Endodermal cell (in vitro differentiated cells): Measurements from ENCODE around the gene ANKRD23. TPM values are rescaled to one million over a fixed set of nuclear protein-coding genes. Genes with fewer than 3 reads are reported as not detected.

ENCODE experiments used
- DNase-seq: peaks from one replicate; pipeline ENCODE4 v3.0.0-alpha.2; 2017
- H3K27ac ChIP-seq: 2 replicates; pipeline ENCODE4 v1.5.1; 2013; ENCODE audit warnings: mild to moderate bottlenecking, low read depth, low read length, moderate library complexity
- H3K27me3 ChIP-seq: 2 replicates; pipeline ENCODE4 v1.6.1; 2013; ENCODE audit warnings: mild to moderate bottlenecking, low read length, moderate library complexity; ENCODE audit not compliant: insufficient read depth, control insufficient read depth, poor library complexity, severe bottlenecking
- H3K36me3 ChIP-seq: 2 replicates; pipeline ENCODE4 v1.7.0; 2013; ENCODE audit warnings: mild to moderate bottlenecking, low read length, moderate library complexity; ENCODE audit not compliant: control insufficient read depth, insufficient read depth
- H3K4me1 ChIP-seq: one replicate; pipeline ENCODE4 v1.7.0; 2013; ENCODE audit warnings: low read length; ENCODE audit not compliant: control insufficient read depth, insufficient read depth
- H3K4me3 ChIP-seq: 2 replicates; pipeline ENCODE4 v1.5.1; 2013; ENCODE audit warnings: mild to moderate bottlenecking, low read length, moderate library complexity
- H3K9ac ChIP-seq: 2 replicates; pipeline ENCODE4 v1.6.1; 2013; ENCODE audit warnings: mild to moderate bottlenecking, low read length, moderate library complexity; ENCODE audit not compliant: poor library complexity, severe bottlenecking; ENCODE audit errors: extremely low read depth
- H3K9me3 ChIP-seq: 2 replicates; pipeline ENCODE4 v1.6.1; 2013; ENCODE audit warnings: mild to moderate bottlenecking, low read length, moderate library complexity; ENCODE audit not compliant: control insufficient read depth
- H3K27ac Mint-ChIP-seq: 2 replicates; pipeline ENCODE4 v1.8.0; 2020; ENCODE audit warnings: mixed read lengths
- H3K27me3 Mint-ChIP-seq: 2 replicates; pipeline ENCODE4 v1.8.0; 2021; ENCODE audit warnings: mild to moderate bottlenecking, mixed read lengths; ENCODE audit not compliant: insufficient read depth
- H3K36me3 Mint-ChIP-seq: 2 replicates; pipeline ENCODE4 v1.8.0; 2020; ENCODE audit warnings: low read depth, mixed read lengths
- H3K4me1 Mint-ChIP-seq: 2 replicates; pipeline ENCODE4 v1.8.0; 2020; ENCODE audit warnings: mixed read lengths
- H3K4me3 Mint-ChIP-seq: 2 replicates; pipeline ENCODE4 v1.8.0; 2020; ENCODE audit warnings: mild to moderate bottlenecking, moderate library complexity, mixed read lengths
- H3K9me3 Mint-ChIP-seq: 2 replicates; pipeline ENCODE4 v1.8.0; 2020; ENCODE audit warnings: mild to moderate bottlenecking, mixed read lengths
- CTCF ChIP-seq: fragments of 200-600 bp; sonication (generic); conservative IDR thresholded peaks from 2 replicates; pipeline ENCODE4 v1.5.0; 2021; ENCODE audit warnings: antibody characterized with exemption, mild to moderate bottlenecking
- WGBS, 2 experiments: methylation state at CpG; one replicate each; pipeline versions ENCODE4 v1.1.5 to v1.1.7; 2013; ENCODE audit warnings: missing lambda C conversion rate in 2 of 2, mixed read lengths in 1 of 2; ENCODE audit not compliant: insufficient coverage in 1 of 2, insufficient read length in 1 of 2; 5-methylcytosine and 5-hydroxymethylcytosine counted together
- total RNA-seq, 2 donors: library from RNA; stranded (reverse); fragmentation: NEBNext Ultra II Directional in 1 of 2; extraction: Animal tissue kit (Norgen Biotek cat#: 25700) in 1 of 2; gene quantifications; 2 replicates in 1 of 2; 3 replicates in 1 of 2; pipeline ENCODE4 v1.2.1, GENCODE V29; 2021

Gene ANKRD23
- total RNA-seq, 2 donors from 2014 or later = 2.6 to 3.6 TPM

- H3K4me3 Mint-ChIP-seq = no peak overlapping the region
- H3K4me3 ChIP-seq = no peak overlapping the region
- no peaks in the 10 kb centered on the region for H3K9me3 ChIP-seq
- peak overlapping the region; percentile 26 for H3K27ac Mint-ChIP-seq
- no peaks in the 10 kb centered on the region for H3K27me3 ChIP-seq
- H3K36me3 Mint-ChIP-seq = no peaks in the 10 kb centered on the region
- H3K36me3 ChIP-seq = no peaks in the 10 kb centered on the region
- H3K9me3 Mint-ChIP-seq = no peaks in the 10 kb centered on the region
- no peak for TF ChIP-seq CTCF
- no peak overlapping the region for H3K27ac ChIP-seq
- H3K9ac ChIP-seq = no peak overlapping the region
- H3K4me1 ChIP-seq = peaks cover 26% of the 10 kb centered on the region
- H3K4me1 Mint-ChIP-seq = peaks cover 50% of the 10 kb centered on the region
- WGBS, 2 experiments = 86 to 94% methylated on average over 12 to 18 of the region's 18 CpGs
- peaks cover 2% of the 10 kb centered on the region for H3K27me3 Mint-ChIP-seq
- no peak for DNase-seq
These were observed 30.5 kb upstream of the ANKRD23 start for GRCh38 chr2:96874198-96874831.

GRCh38 chr2:96873651-96874096 is 29.9 kb upstream of the ANKRD23 start:
- DNase-seq = peak; percentile 56

GRCh38 chr2:96872591-96873349 is 28.9 kb upstream of the ANKRD23 start:
- H3K9me3 Mint-ChIP-seq = no peaks in the 10 kb centered on the region
- no peak overlapping the region for H3K4me3 Mint-ChIP-seq
- H3K36me3 Mint-ChIP-seq = no peaks in the 10 kb centered on the region
- peaks cover 26% of the 10 kb centered on the region for H3K4me1 ChIP-seq
- no peak for TF ChIP-seq CTCF
- no peak overlapping the region for H3K9ac ChIP-seq
- no peaks in the 10 kb centered on the region for H3K36me3 ChIP-seq
- H3K4me1 Mint-ChIP-seq = peaks cover 54% of the 10 kb centered on the region
- WGBS, 2 experiments = 68 to 79% methylated on average over 9 to 14 of the region's 14 CpGs
- H3K27me3 Mint-ChIP-seq = no peaks in the 10 kb centered on the region
- peak overlapping the region; percentile 44 for H3K27ac Mint-ChIP-seq
- no peaks in the 10 kb centered on the region for H3K9me3 ChIP-seq
- H3K27ac ChIP-seq = no peak overlapping the region
- no peaks in the 10 kb centered on the region for H3K27me3 ChIP-seq
- DNase-seq = peak; percentile 78
- no peak overlapping the region for H3K4me3 ChIP-seq

More at GRCh38 chr2:96873651-96874096, 29.9 kb upstream of the ANKRD23 start:
- no peak for TF ChIP-seq CTCF
- no peaks in the 10 kb centered on the region for H3K9me3 Mint-ChIP-seq
- no peak overlapping the region for H3K4me3 Mint-ChIP-seq
- H3K36me3 Mint-ChIP-seq = no peaks in the 10 kb centered on the region
- Histone ChIP-seq H3K27me3 (no peaks in the 10 kb centered on the region), H3K36me3 (no peaks in the 10 kb centered on the region), H3K27ac (no peak overlapping the region), H3K9ac (no peak overlapping the region), H3K4me1 (peaks cover 26% of the 10 kb centered on the region), H3K9me3 (no peaks in the 10 kb centered on the region), H3K4me3 (no peak overlapping the region)
- 84 to 88% methylated on average over 4 to 8 of the region's 8 CpGs for WGBS, 2 experiments
- peak overlapping the region; percentile 26 for H3K27ac Mint-ChIP-seq
- no peaks in the 10 kb centered on the region for H3K27me3 Mint-ChIP-seq
- H3K4me1 Mint-ChIP-seq = peaks cover 50% of the 10 kb centered on the region
